Measurements from ENCODE around the gene JUND. TPM values are rescaled to one million over a fixed set of nuclear protein-coding genes. Genes with fewer than 3 reads are reported as not detected.

The JUND gene
- polyA plus RNA-seq, 2 of the 4 experiments (the other 2 are of a cell fraction) = 65.1 to 68.9 TPM

GRCh38 chr19:18261474-18261873 is 19.9 kb downstream of the JUND start:
- ChIA-PET CTCF (interaction anchor here (1.2 to 4.3 kb wide), 3 partner anchors 10 to 11 kb away, joined by 4 to 41 read pairs (median 7); no protein-coding TSS in a partner anchor), POLR2A (no interaction called here)
- FAIRE-seq = no peak
- no peak overlapping the region for H3K4me3 ChIP-seq
- no peak overlapping the region for H3K27ac ChIP-seq
- no peak overlapping the region for H3K4me2 ChIP-seq
- no peaks in the 10 kb centered on the region for H3K9me3 ChIP-seq
- no peaks in the 10 kb centered on the region for H3K4me1 ChIP-seq
- ATAC-seq = no peak
- WGBS (ENCODE audit: missing lambda C conversion rate) = no CpG with 5 or more reads among the region's 2 CpGs
- DNase-seq (ENCODE audit: low read depth in 1 of 2, low spot score in 1 of 2) = no peak
- TF ChIP-seq CHD2 (IDR thresholded peaks at IDR 0.05; ENCODE audit: low read length, partially characterized antibody) = no peak
- no peak for TF ChIP-seq SMC3 (IDR thresholded peaks at IDR 0.05)
- TF ChIP-seq TFCP2L1 (CRISPR knock-in tag; IDR thresholded peaks at IDR 0.05) = no peak
- no peak for TF ChIP-seq KDM5A (IDR thresholded peaks at IDR 0.05)
- TF ChIP-seq SREBF2 (IDR thresholded peaks at IDR 0.05) = no peak
- TF ChIP-seq CTCF (IDR thresholded peaks at IDR 0.05) = no peak
- no peak for TF ChIP-seq RNF2 (IDR thresholded peaks at IDR 0.05; ENCODE audit: borderline replicate concordance, low read depth)
- no peak for TF ChIP-seq MAZ (IDR thresholded peaks at IDR 0.05; ENCODE audit: borderline replicate concordance, low read depth, low read length)
- TF ChIP-seq KDM1A (IDR thresholded peaks at IDR 0.05; ENCODE audit: low read depth) = no peak
- TF ChIP-seq POLR2A (IDR thresholded peaks at IDR 0.05; ENCODE audit: low read length) = no peak
- no peak for TF ChIP-seq POLR2AphosphoS2 (conservative IDR thresholded peaks at IDR 0.05; ENCODE audit: low read length)
- TF ChIP-seq RCOR1 (IDR thresholded peaks at IDR 0.05; ENCODE audit: low read depth, low read length) = no peak
- no peak for TF ChIP-seq ZNF302 (CRISPR knock-in tag; IDR thresholded peaks at IDR 0.05)
- TF ChIP-seq CEBPB (IDR thresholded peaks at IDR 0.05) = no peak
- TF ChIP-seq FOXS1 (CRISPR knock-in tag; IDR thresholded peaks at IDR 0.05) = no peak
- TF ChIP-seq HEYL (CRISPR knock-in tag; IDR thresholded peaks at IDR 0.05) = no peak
- no peak for TF ChIP-seq ZSCAN20 (CRISPR knock-in tag; IDR thresholded peaks at IDR 0.05)
- TF ChIP-seq E2F6 (IDR thresholded peaks at IDR 0.05; ENCODE audit: borderline replicate concordance, low read depth) = no peak

GRCh38 chr19:18259893-18260292 is 21.5 kb downstream of the JUND start:
- H3K4me3 ChIP-seq = no peak overlapping the region
- no peak for DNase-seq (ENCODE audit: low read depth in 1 of 2, low spot score in 1 of 2)
- H3K27ac ChIP-seq = no peak overlapping the region
- ChIA-PET CTCF (interaction anchor here (1.2 to 4.3 kb wide), 2 partner anchors 8 to 147 kb away, joined by 3 to 41 read pairs; no protein-coding TSS in a partner anchor), POLR2A (no interaction called here)
- TF ChIP-seq RAD21 (conservative IDR thresholded peaks at IDR 0.05 in 1 of 2, IDR thresholded peaks at IDR 0.05 in 1 of 2) (no peak), BHLHE40 (IDR thresholded peaks at IDR 0.05; ENCODE audit: low read depth, low read length) (no peak), HOXB13 (CRISPR knock-in tag; IDR thresholded peaks at IDR 0.05; ENCODE audit: low read depth) (no peak), SMC3 (IDR thresholded peaks at IDR 0.05) (no peak), ZC3H11A (IDR thresholded peaks at IDR 0.05) (no peak), HDAC2 (IDR thresholded peaks at IDR 0.05) (no peak), ZFP36 (IDR thresholded peaks at IDR 0.05; ENCODE audit: borderline replicate concordance, partially characterized antibody) (no peak), JUN (IDR thresholded peaks at IDR 0.05) (no peak), USF2 (IDR thresholded peaks at IDR 0.05) (no peak)
- no peaks in the 10 kb centered on the region for H3K9me3 ChIP-seq
- no peak for FAIRE-seq
- no peak for ATAC-seq
- 72% methylated on average over 3 of the region's 4 CpGs for WGBS (ENCODE audit: missing lambda C conversion rate)
- no peaks in the 10 kb centered on the region for H3K4me1 ChIP-seq
- H3K4me2 ChIP-seq = no peak overlapping the region

Measured in A549 (cell line).